Mammary epithelial cell (primary cell): ENCODE results near the gene CHID1.

Experiments
- CTCF ChIP-seq, 2 donors: IDR thresholded peaks in 1 of 2; conservative IDR thresholded peaks in 1 of 2; 2 replicates each; pipeline ENCODE4 v1.5.1; 2011 to 2012; ENCODE audit warnings: inconsistent platforms in 2 of 2, low read length in 2 of 2, mild to moderate bottlenecking in 2 of 2, control low read depth in 1 of 2, low read depth in 1 of 2; ENCODE audit not compliant: insufficient read depth in 1 of 2; ENCODE audit errors: extremely low read depth in 1 of 2
- EZH2 ChIP-seq: IDR thresholded peaks from 2 replicates; pipeline ENCODE4 v1.6.1; 2012; ENCODE audit warnings: low read length, inconsistent platforms, borderline replicate concordance

- no peak for TF ChIP-seq CTCF (conservative IDR thresholded peaks at IDR 0.05 in 1 of 2, IDR thresholded peaks at IDR 0.05 in 1 of 2; ENCODE audit: extremely low read depth in 1 of 2, insufficient read depth in 1 of 2, low read depth in 1 of 2, low read length in 2 of 2)
- no peak for TF ChIP-seq EZH2
Measured at GRCh38 chr11:858762-859339, 51.8 kb downstream of the CHID1 start.
